Measurements from ENCODE around the gene MRGPRG. TPM values are rescaled to one million over a fixed set of nuclear protein-coding genes. Genes with fewer than 3 reads are reported as not detected.

MRGPRG gene
- total RNA-seq, 1 experiment from 2014 or later: not detected

GRCh38 chr11:3170756-3171650 is 47.6 kb downstream of the MRGPRG start:
- H3K27me3 ChIP-seq (ENCODE audit: control insufficient read depth, insufficient read depth, low read length): no peaks in the 10 kb centered on the region
- in situ Hi-C loops (cut with HindIII; ENCODE audit: low pct_unique_long_range_greater_than_20kb, low sequenced_read_pairs): no loop called here

More at GRCh38 chr11:3170756-3171650, 47.6 kb downstream of the MRGPRG start:
- BruUV-seq (replicated peaks): no TSS peak
- Histone ChIP-seq H3K27ac (ENCODE audit: low read length) (no peak overlapping the region), H3K9me3 (ENCODE audit: control insufficient read depth, insufficient read depth, low read depth, low read length) (peaks cover 1% of the 10 kb centered on the region; the same call in 1 of the 2 replicates), H3K4me1 (ENCODE audit: control insufficient read depth, insufficient read depth, low read length) (peaks cover 11% of the 10 kb centered on the region), H3K36me3 (ENCODE audit: control insufficient read depth, insufficient read depth, low read length) (no peaks in the 10 kb centered on the region), H3K4me3 (ENCODE audit: low read depth in 2 of 2, low read length in 2 of 2) (no peak overlapping the region)
- DNase-seq (ENCODE audit: low read depth, low spot score) (no peak), ATAC-seq (no peak)
- CTCF ChIA-PET: no interaction called here
- intact Hi-C loops (cut with micrococcal nuclease; ENCODE audit: unreplicated experiment): no loop called here
- TF ChIP-seq SIN3A (IDR thresholded peaks at IDR 0.05; ENCODE audit: borderline replicate concordance, insufficient read depth, low read depth, low read length) (no peak), TCF7L2 (IDR thresholded peaks at IDR 0.05; ENCODE audit: low read depth, low read length) (no peak), POLR2AphosphoS5 (IDR thresholded peaks at IDR 0.05; ENCODE audit: low read depth, low read length) (no peak), REST (IDR thresholded peaks at IDR 0.05; ENCODE audit: insufficient read depth in 1 of 2, low read depth in 2 of 2, low read length in 1 of 2) (no peak), CTCF (IDR thresholded peaks at IDR 0.05) (no peak)
- POLR2A ChIA-PET: interaction anchor here (0.6 kb wide), 1 partner anchor 208 kb away, joined by 3 read pairs; the partner anchor contains the start of gene ZNF195

All from Panc1 (cell line).